Frontal cortex (tissue), 4 donors: ENCODE data around the gene ZNF154. TPM values are rescaled to one million over a fixed set of nuclear protein-coding genes. Genes with fewer than 3 reads are reported as not detected.
A peak's percentile ranks its signal among the peaks of the same experiment; 100 is the strongest.

Experiments
- DNase-seq, 2 donors: peaks; one replicate each; pipeline ENCODE4 v3.0.0; 2012; ENCODE audit warnings: low spot score in 2 of 2
- FAIRE-seq: peaks from 2 replicates; lab custom pipeline; 2012; peaks lifted over from hg19 to GRCh38; lab: Jason Lieb, UNC
- total RNA-seq: library from RNA; depleted of rRNA; stranded (reverse); fragments of >200 nt; gene quantifications from one replicate; pipeline ENCODE4 v1.2.3, GENCODE V29; 2014
- donor health status: control.
- donor health status: control.
- donor health status: control.

ZNF154 gene
- total RNA-seq, 1 donor from 2014 or later, result 33.0 TPM

- FAIRE-seq, result no peak
- no peak for DNase-seq
These were observed 22.3 kb downstream of the ZNF154 start for GRCh38 chr19:57686727-57687126.

DNA sequence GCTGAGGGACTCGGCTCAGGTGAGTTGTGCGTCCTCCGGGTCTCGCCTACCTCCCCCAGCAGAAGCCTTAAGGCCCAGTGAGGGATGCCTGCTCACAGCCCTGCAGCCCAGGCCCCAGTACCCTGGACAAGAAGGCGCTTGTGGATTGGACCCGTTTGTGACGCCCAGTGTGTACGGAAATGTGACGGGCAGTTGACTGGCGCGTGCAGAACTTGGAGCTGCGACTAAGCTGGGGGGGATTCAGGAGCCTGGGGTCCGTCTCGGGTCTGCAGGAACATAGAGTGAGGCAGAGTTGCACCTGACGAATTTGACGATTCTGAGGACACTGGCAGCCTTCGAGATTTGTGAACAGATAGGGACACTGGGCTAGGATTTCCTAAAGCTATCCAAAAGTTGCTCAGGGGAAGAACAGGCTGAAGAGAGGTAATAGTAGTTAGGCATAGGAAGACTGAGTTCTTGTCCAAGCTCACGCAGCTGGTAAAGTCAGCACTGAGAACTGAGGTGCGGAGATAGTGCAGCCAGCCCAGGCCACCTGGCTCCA lies 26.7 kb downstream of the ZNF154 start:
- FAIRE-seq, result no peak
- no peak for DNase-seq

DNA sequence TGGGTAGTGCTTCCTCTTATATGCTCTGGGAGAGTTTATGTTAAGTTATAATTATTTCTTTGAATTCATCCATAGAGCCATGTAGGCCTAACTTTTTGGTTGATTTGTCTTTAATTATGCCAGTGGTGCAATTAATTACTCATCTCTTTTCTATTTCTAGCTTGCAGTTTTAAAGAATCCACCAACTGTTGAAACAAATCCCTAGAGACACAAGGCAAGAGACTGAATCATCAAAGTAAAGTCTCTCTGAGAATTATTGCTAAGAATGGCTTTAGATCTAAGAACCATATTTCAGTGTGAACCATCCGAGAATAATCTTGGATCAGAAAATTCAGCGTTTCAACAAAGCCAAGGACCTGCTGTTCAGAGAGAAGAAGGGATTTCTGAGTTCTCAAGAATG lies 33.1 kb downstream of the ZNF154 start:
- FAIRE-seq (no peak), DNase-seq (no peak)

GRCh38 chr19:57672466-57672865 lies 36.5 kb downstream of the ZNF154 start:
- FAIRE-seq, result no peak

GRCh38 chr19:57671124-57671895 lies 37.7 kb downstream of the ZNF154 start:
- no peak for DNase-seq
- no peak for FAIRE-seq

More at GRCh38 chr19:57672466-57672865, 36.5 kb downstream of the ZNF154 start:
- no peak for DNase-seq

DNA sequence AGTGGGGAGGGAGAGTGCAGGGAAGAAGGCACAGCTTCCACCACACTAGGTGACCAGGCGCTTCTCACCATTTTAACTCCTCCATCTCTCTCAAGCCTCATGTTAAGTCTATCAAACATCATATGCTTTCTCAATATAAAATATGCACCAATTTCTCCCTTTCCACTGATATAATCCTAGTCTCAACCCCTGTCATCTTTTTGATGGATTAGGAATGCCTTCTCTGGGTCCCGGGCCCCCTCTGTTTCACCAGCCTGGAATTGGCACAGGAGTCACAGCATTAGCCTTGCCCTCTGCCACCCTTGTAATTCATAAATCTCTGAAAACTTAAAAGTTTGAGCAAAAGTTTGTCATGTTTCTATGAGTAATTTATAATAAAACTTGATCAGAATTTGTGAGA lies 40.4 kb downstream of the ZNF154 start, which contains the start of gene ZSCAN4:
ZSCAN4 (plus strand) TSS at position 301 of the 400 bp plus-strand sequence. CDS start 7,211 bp downstream, outside the sequence.
- no peak for FAIRE-seq
- DNase-seq, result no peak

GRCh38 chr19:57667228-57667627 lies 41.8 kb downstream of the ZNF154 start:
- FAIRE-seq (no peak), DNase-seq (no peak)

GRCh38 chr19:57665261-57665806 lies 43.7 kb downstream of the ZNF154 start:
- FAIRE-seq, result no peak
- DNase-seq, result no peak

DNA sequence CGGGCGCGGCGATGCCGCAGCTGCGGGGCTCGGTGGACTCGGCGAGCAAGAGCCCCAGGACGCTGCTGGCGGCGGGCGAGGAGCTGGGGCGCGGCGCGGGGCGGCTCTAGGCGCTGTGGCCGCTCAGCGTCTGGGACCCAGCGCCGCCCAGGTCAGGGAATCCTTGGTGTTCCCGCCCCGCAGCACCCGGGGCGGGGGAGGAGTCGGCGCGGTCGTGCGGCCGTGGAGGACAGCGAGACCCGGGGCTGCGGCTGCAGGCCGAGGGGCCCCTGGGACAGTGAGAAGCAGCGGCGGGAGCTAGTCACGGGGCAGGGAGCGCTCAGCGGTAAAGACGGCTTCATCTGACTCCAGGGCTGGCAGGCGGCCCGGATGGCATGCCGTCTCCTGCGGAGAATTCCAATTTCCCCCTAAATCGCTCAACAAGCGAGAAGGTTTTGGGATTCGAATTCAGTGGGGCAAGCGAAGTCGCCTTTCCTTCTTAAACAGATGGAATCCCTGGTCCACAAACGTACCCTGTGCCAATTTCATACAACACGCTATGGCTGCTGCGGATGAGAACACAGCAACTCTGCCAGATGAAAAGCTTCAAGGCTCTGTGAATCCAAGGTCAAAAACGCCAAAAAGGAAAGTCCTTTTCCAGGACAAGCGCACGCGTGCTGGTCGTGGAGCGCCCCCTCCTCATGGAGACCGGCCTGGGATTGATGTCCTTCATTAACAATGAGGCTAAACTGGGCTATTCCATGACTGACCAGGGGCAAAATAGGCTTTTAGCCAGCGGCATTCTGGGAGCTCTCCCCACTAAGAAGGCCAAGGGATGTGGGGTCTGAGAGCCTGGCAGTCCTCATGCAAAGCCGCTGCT lies 44.5 kb downstream of the ZNF154 start:
- FAIRE-seq (no peak), DNase-seq (peak; percentile 52 to 63)

DNA sequence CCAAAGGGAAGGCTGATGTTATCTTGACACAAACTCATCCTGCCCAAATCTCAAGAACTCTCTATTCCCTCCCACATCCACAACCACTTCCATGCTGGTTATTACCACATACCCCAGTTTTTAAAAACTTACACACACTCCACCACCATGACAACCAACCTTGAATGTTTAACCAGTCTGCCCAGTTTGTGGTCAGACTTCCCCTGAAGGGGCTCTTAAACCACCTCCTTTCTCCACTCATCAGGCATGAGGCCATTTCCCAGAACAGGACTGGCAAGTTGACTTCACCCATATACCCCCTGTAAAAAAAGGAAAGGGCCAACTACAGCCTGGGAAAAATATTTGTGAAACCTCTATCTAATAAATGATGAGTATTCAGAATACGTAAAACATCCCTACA lies 52.7 kb downstream of the ZNF154 start:
- no peak for FAIRE-seq

GRCh38 chr19:57655443-57655842 lies 53.6 kb downstream of the ZNF154 start:
- DNase-seq (no peak), FAIRE-seq (no peak)

More for the DNA sequence above, 52.7 kb downstream of the ZNF154 start:
- DNase-seq, result no peak

- FAIRE-seq, result no peak
These were observed 55.3 kb downstream of the ZNF154 start for GRCh38 chr19:57653689-57654088.

DNA sequence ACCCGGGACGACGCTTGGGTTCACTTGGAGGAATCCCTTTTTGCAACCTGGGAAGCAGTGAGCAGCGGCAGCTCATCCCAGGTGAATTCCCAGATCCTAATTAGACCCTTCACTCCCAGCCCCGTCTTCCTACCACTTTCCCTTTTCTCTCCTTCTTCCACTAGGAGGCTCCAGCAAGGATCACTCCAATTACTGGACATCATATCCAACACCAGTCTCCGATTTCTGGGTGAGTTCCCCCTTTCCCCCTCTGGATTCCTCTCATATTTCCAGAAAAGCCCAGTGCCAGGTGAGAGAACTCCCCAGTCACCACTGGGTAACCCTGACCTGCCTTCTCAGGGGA lies 57.4 kb downstream of the ZNF154 start:
- DNase-seq (no peak), FAIRE-seq (no peak)

More at GRCh38 chr19:57653689-57654088, 55.3 kb downstream of the ZNF154 start:
- DNase-seq, result no peak

DNA sequence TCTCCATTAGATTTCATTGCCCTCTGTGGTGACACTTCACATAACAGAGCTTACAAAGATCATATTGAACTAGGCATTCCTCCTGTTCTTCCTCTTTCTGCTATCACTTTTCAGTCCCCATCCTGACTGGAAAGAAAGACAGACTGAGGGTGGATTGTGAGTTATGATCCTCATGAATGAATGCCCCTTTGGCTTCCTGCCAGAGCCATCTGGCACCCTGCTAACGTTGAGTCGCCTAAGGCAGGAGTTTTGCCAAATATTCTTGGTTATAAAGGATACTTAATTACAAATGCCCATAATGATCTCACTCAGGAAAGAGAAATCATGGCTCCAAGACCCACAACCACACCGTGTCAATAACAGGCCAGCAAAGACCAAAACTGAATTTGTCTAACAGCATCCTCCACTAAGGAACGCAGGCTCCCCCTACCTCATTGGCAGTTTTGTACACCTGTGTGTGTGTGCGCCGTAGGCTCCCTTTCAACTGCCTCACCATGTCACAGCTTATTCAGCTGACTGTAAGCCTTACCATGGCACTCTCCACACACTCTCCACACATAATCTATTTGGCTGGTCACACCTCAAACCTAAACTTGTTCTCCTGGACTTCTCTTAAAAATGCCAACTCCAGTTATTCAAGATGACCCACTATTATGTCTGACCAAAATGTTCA lies 60.5 kb downstream of the ZNF154 start:
- peak in 1 of 2 donors; percentile 12 for DNase-seq
- no peak for FAIRE-seq

Other genes starting within 250 kb of the ZNF154 start
- gene ZNF772, start 231.6 kb downstream of the ZNF154 start, total RNA-seq, result 66.0 TPM
- 31.0 TPM for gene ZNF419, start 221.5 kb downstream of the ZNF154 start, total RNA-seq
- 16.7 TPM for gene ZNF773, start 209.3 kb downstream of the ZNF154 start, total RNA-seq
- gene ZNF549, start 181.8 kb downstream of the ZNF154 start, total RNA-seq, result 20.0 TPM
- gene ZNF550, start 149.3 kb downstream of the ZNF154 start, total RNA-seq, result 11.4 TPM
- 12.2 TPM for gene ZNF416, start 130.3 kb downstream of the ZNF154 start, total RNA-seq
- gene ZIK1, start 125.1 kb downstream of the ZNF154 start, total RNA-seq, result 29.8 TPM
- 3.7 TPM for gene ZNF530, start 109.3 kb downstream of the ZNF154 start, total RNA-seq
- gene ZNF134, start 95.0 kb downstream of the ZNF154 start, total RNA-seq, result 37.5 TPM
- 27.3 TPM for gene ZNF211, start 76.0 kb downstream of the ZNF154 start, total RNA-seq
- gene ZSCAN4, start 40.3 kb downstream of the ZNF154 start, total RNA-seq, result not detected
- gene ZNF551, start 27.2 kb downstream of the ZNF154 start, total RNA-seq, result 24.5 TPM
- 33.4 TPM for gene ZNF671, start 18.4 kb upstream of the ZNF154 start, total RNA-seq
- gene ZNF776, start 37.6 kb upstream of the ZNF154 start, total RNA-seq, result 53.4 TPM
- gene ZNF586, start 60.5 kb upstream of the ZNF154 start, total RNA-seq, result 61.1 TPM
- 9.0 TPM for gene ZNF552, start 105.7 kb upstream of the ZNF154 start, total RNA-seq
- 20.8 TPM for gene ZNF587B, start 121.1 kb upstream of the ZNF154 start, total RNA-seq
- gene ZNF587, start 140.7 kb upstream of the ZNF154 start, total RNA-seq, result 24.9 TPM
- gene ZNF814, start 179.8 kb upstream of the ZNF154 start, total RNA-seq, result 25.7 TPM
- 31.0 TPM for gene ZNF417, start 207.4 kb upstream of the ZNF154 start, total RNA-seq
- gene ZNF418, start 226.2 kb upstream of the ZNF154 start, total RNA-seq, result 53.4 TPM
- gene ZNF256, start 238.5 kb upstream of the ZNF154 start, total RNA-seq, result 19.6 TPM